H9 (cell line): ENCODE data around the gene RAPH1. TPM values are rescaled to one million over a fixed set of nuclear protein-coding genes. Genes with fewer than 3 reads are reported as not detected.

Experiments
- DNase-seq: peaks from one replicate; pipeline ENCODE4 v3.0.0-alpha.2; 2017
- H2AFZ ChIP-seq: one replicate; pipeline ENCODE4 v1.6.1; 2013; ENCODE audit warnings: mild to moderate bottlenecking, low read length, control low read depth, moderate library complexity
- H2AK5ac ChIP-seq: 2 replicates; pipeline ENCODE4 v1.6.1; 2013; ENCODE audit warnings: low read length, control low read depth, mixed read lengths; ENCODE audit not compliant: insufficient read length
- H2BK120ac ChIP-seq: one replicate; pipeline ENCODE4 v1.6.1; 2013; ENCODE audit warnings: low read depth, mild to moderate bottlenecking, low read length, control low read depth, inconsistent platforms; ENCODE audit not compliant: poor library complexity, severe bottlenecking
- H2BK12ac ChIP-seq: 2 replicates; pipeline ENCODE4 v1.6.1; 2013; ENCODE audit warnings: low read length, control low read depth, mixed read lengths, low read depth; ENCODE audit not compliant: insufficient read length
- H2BK15ac ChIP-seq: 2 replicates; pipeline ENCODE4 v1.6.1; 2013; ENCODE audit warnings: low read depth, low read length, control low read depth
- H2BK20ac ChIP-seq: one replicate; pipeline ENCODE4 v1.6.1; 2013; ENCODE audit warnings: low read depth, mild to moderate bottlenecking, low read length, control low read depth, inconsistent platforms; ENCODE audit not compliant: poor library complexity, severe bottlenecking
- H2BK5ac ChIP-seq: 2 replicates; pipeline ENCODE4 v1.6.1; 2013; ENCODE audit warnings: low read length, control low read depth, mixed read lengths; ENCODE audit not compliant: insufficient read length
- H3K14ac ChIP-seq: 2 replicates; pipeline ENCODE4 v1.6.1; 2013; ENCODE audit warnings: low read length, control low read depth; ENCODE audit not compliant: insufficient read depth
- H3K18ac ChIP-seq: 2 replicates; pipeline ENCODE4 v1.6.1; 2013; ENCODE audit warnings: low read depth, mild to moderate bottlenecking, mixed read lengths, low read length, control low read depth; ENCODE audit not compliant: insufficient read length
- H3K23ac ChIP-seq: 2 replicates; pipeline ENCODE4 v1.6.1; 2013; ENCODE audit warnings: low read length, control low read depth, mixed read lengths, low read depth; ENCODE audit not compliant: insufficient read length
- H3K23me2 ChIP-seq: 2 replicates; pipeline ENCODE4 v1.6.1; 2013; ENCODE audit warnings: low read depth, mild to moderate bottlenecking, mixed read lengths, low read length, control low read depth; ENCODE audit not compliant: insufficient read length, poor library complexity, severe bottlenecking
- H3K27ac ChIP-seq: 2 replicates; pipeline ENCODE4 v1.5.1; 2013; ENCODE audit warnings: low read length, control low read depth, mixed read lengths, low read depth; ENCODE audit not compliant: insufficient read length
- H3K27me3 ChIP-seq: 2 replicates; pipeline ENCODE4 v1.6.1; 2013; ENCODE audit warnings: low read length, control low read depth, inconsistent platforms; ENCODE audit not compliant: insufficient read depth
- H3K4ac ChIP-seq: 2 replicates; pipeline ENCODE4 v1.6.1; 2013; ENCODE audit warnings: low read depth, mild to moderate bottlenecking, control low read depth, inconsistent platforms, low read length, moderate library complexity
- H3K4me1 ChIP-seq: 2 replicates; pipeline ENCODE4 v1.6.1; 2013; ENCODE audit warnings: low read length, control low read depth, inconsistent platforms; ENCODE audit not compliant: insufficient read depth
- H3K4me2 ChIP-seq: 2 replicates; pipeline ENCODE4 v1.6.1; 2013; ENCODE audit warnings: low read length, control low read depth, mixed read lengths; ENCODE audit not compliant: insufficient read length, insufficient read depth
- H3K56ac ChIP-seq: 2 replicates; pipeline ENCODE4 v1.6.1; 2013; ENCODE audit warnings: low read depth, mild to moderate bottlenecking, mixed read lengths, low read length, control low read depth; ENCODE audit not compliant: insufficient read length
- H3K79me1 ChIP-seq: 2 replicates; pipeline ENCODE4 v1.6.1; 2013; ENCODE audit warnings: low read depth, mild to moderate bottlenecking, moderate library complexity, low read length, control low read depth, inconsistent platforms; ENCODE audit not compliant: insufficient read depth, poor library complexity, severe bottlenecking
- H3K79me2 ChIP-seq: 2 replicates; pipeline ENCODE4 v1.6.1; 2013; ENCODE audit warnings: low read length, control low read depth, inconsistent platforms; ENCODE audit not compliant: insufficient read depth
- H3K9ac ChIP-seq: 2 replicates; pipeline ENCODE4 v1.6.1; 2013; ENCODE audit warnings: low read length, control low read depth, mixed read lengths; ENCODE audit not compliant: insufficient read length; ENCODE audit errors: extremely low read depth
- H3K9me3 ChIP-seq: one replicate; pipeline ENCODE4 v1.6.1; 2013; ENCODE audit warnings: low read depth, low read length, inconsistent platforms; ENCODE audit not compliant: control insufficient read depth
- H3T11ph ChIP-seq: one replicate; pipeline ENCODE4 v1.6.1; 2013; ENCODE audit warnings: mild to moderate bottlenecking, low read length, control low read depth, inconsistent platforms
- H4K20me1 ChIP-seq: one replicate; pipeline ENCODE4 v1.6.1; 2013; ENCODE audit not compliant: control insufficient read depth, insufficient read length, insufficient read depth
- H4K5ac ChIP-seq: 2 replicates; pipeline ENCODE4 v1.6.1; 2013; ENCODE audit warnings: low read depth, mild to moderate bottlenecking, mixed read lengths, low read length, control low read depth; ENCODE audit not compliant: insufficient read length
- H4K8ac ChIP-seq: replicated peaks from 2 replicates; pipeline ENCODE4 v1.6.1; 2013; ENCODE audit warnings: low read length, control low read depth, mixed read lengths, low read depth; ENCODE audit not compliant: insufficient read length
- H4K91ac ChIP-seq: 2 replicates; pipeline ENCODE4 v1.6.1; 2013; ENCODE audit warnings: low read depth, mild to moderate bottlenecking, moderate library complexity, mixed read lengths, low read length, control low read depth; ENCODE audit not compliant: insufficient read length
- H3K27ac Mint-ChIP-seq, 3 experiments: 2 replicates in 2 of 3; 3 replicates in 1 of 3; pipeline ENCODE4 v1.8.0; 2020 to 2021; ENCODE audit warnings: mixed read lengths in 3 of 3, mild to moderate bottlenecking in 1 of 3, moderate library complexity in 1 of 3
- H3K27me3 Mint-ChIP-seq: 2 replicates; pipeline ENCODE4 v1.8.0; 2021; ENCODE audit warnings: low read depth, mild to moderate bottlenecking, moderate library complexity, mixed read lengths
- H3K36me3 Mint-ChIP-seq, 3 experiments: 2 replicates in 2 of 3; 3 replicates in 1 of 3; pipeline ENCODE4 v1.8.0; 2020 to 2021; ENCODE audit warnings: low read depth in 3 of 3, mixed read lengths in 3 of 3; ENCODE audit not compliant: insufficient read depth in 1 of 3
- H3K4me1 Mint-ChIP-seq, 2 experiments: 2 replicates each; pipeline ENCODE4 v1.8.0; 2020; ENCODE audit warnings: mixed read lengths in 2 of 2
- H3K4me3 Mint-ChIP-seq, 2 experiments: 2 replicates in 1 of 2; 3 replicates in 1 of 2; pipeline ENCODE4 v1.8.0; 2020 to 2021; ENCODE audit warnings: mild to moderate bottlenecking in 2 of 2, mixed read lengths in 2 of 2, moderate library complexity in 1 of 2
- H3K9me3 Mint-ChIP-seq, 2 experiments: 2 replicates in 1 of 2; 3 replicates in 1 of 2; pipeline ENCODE4 v1.8.0; 2020; ENCODE audit warnings: mild to moderate bottlenecking in 2 of 2, mixed read lengths in 2 of 2, moderate library complexity in 1 of 2
- CTCF ChIP-seq: fragments of 200-600 bp; sonication (generic); conservative IDR thresholded peaks from 3 replicates; pipeline ENCODE4 v1.8.0; 2021; ENCODE audit warnings: antibody characterized with exemption, mild to moderate bottlenecking
- WGBS: extraction: QIAGEN DNeasy Blood & Tissue Kit; methylation state at CpG from one replicate; pipeline ENCODE4 v1.1.7; 2013; ENCODE audit warnings: missing lambda C conversion rate, low lambda C conversion rate, mixed read lengths; ENCODE audit not compliant: insufficient read length; ENCODE audit errors: extremely low coverage; 5-methylcytosine and 5-hydroxymethylcytosine counted together
- total RNA-seq: library from RNA; stranded (reverse); gene quantifications from 2 replicates; pipeline ENCODE4 v1.2.1, GENCODE V29; 2021

RAPH1 gene
- total RNA-seq, 1 experiment from 2014 or later: 17.1 TPM

- Mint-ChIP-seq H3K9me3 (no peaks in the 10 kb centered on the region), H3K27ac (no peak overlapping the region), H3K27me3 (no peaks in the 10 kb centered on the region), H3K36me3 (no peaks in the 10 kb centered on the region; a peak in 1 of 7 replicates), H3K4me1 (peaks cover 14 to 18% of the 10 kb centered on the region in 2 experiments), H3K4me3 (no peak overlapping the region)
- Histone ChIP-seq H2AFZ (no peak overlapping the region), H3K4me1 (peaks cover 4% of the 10 kb centered on the region; the same call in 1 of the 2 replicates), H2BK20ac (no peak overlapping the region), H4K91ac (no peak overlapping the region), H3K27me3 (no peaks in the 10 kb centered on the region), H3K23ac (no peak overlapping the region), H3K4me2 (no peak overlapping the region), H3K79me1 (no peaks in the 10 kb centered on the region), H2BK12ac (no peak overlapping the region), H2BK15ac (no peak overlapping the region), H3K27ac (no peak overlapping the region), H3K79me2 (no peaks in the 10 kb centered on the region), H3T11ph (no peak overlapping the region), H3K14ac (no peak overlapping the region), H4K8ac (no peak overlapping the region), H2BK120ac (no peak overlapping the region), H3K9me3 (no peaks in the 10 kb centered on the region), H2AK5ac (no peak overlapping the region), H4K20me1 (no peaks in the 10 kb centered on the region), H3K56ac (no peak overlapping the region), H3K9ac (no peak overlapping the region), H2BK5ac (no peak overlapping the region), H3K23me2 (no peaks in the 10 kb centered on the region), H3K4ac (no peak overlapping the region), H3K18ac (no peak overlapping the region), H4K5ac (no peak overlapping the region)
- no peak for DNase-seq
- WGBS: no CpG with 5 or more reads among the region's 5 CpGs
- no peak for TF ChIP-seq CTCF
Measured at GRCh38 chr2:203580844-203581243, 45.7 kb upstream of the RAPH1 start.
